ENCODE measurements around the gene DNAH12.
"Not testable (repeated sequence)": the region's sequence is repeated elsewhere in the genome, so short reads cannot be mapped to it uniquely, and the experiment has no call there.

The DNAH12 gene

GRCh38 chr3:57331078-57331610, 213.0 kb downstream of the DNAH12 start:
- H3K4me3 ChIP-seq (ENCODE audit: low read depth, low read length): no peak overlapping the region
- TF ChIP-seq MYC (IDR thresholded peaks at IDR 0.05; ENCODE audit: low read depth, low read length): no peak
- no peak for TF ChIP-seq POLR2A (IDR thresholded peaks at IDR 0.05; ENCODE audit: extremely low read depth, insufficient read length)
- no peak for TF ChIP-seq MAX (IDR thresholded peaks at IDR 0.05; ENCODE audit: low read depth, low read length)
- TF ChIP-seq CTCF (IDR thresholded peaks at IDR 0.05; ENCODE audit: low read depth, low read length): no peak
- DNase-seq (ENCODE audit: low read depth): no peak

GRCh38 chr3:57326498-57326897, 217.6 kb downstream of the DNAH12 start:
- DNase-seq (ENCODE audit: low read depth); H3K4me3 ChIP-seq (ENCODE audit: low read depth, low read length): not testable (repeated sequence)

- no peak overlapping the region for H3K4me3 ChIP-seq (ENCODE audit: low read depth, low read length)
- DNase-seq (ENCODE audit: low read depth): no peak
- TF ChIP-seq POLR2A (IDR thresholded peaks at IDR 0.05; ENCODE audit: extremely low read depth, insufficient read length): no peak
Observed at GRCh38 chr3:57314204-57314603, 229.9 kb downstream of the DNAH12 start.

- DNase-seq (ENCODE audit: low read depth): no peak
- no peak overlapping the region for H3K4me3 ChIP-seq (ENCODE audit: low read depth, low read length)
- TF ChIP-seq POLR2A (IDR thresholded peaks at IDR 0.05; ENCODE audit: extremely low read depth, insufficient read length): no peak
- no peak for TF ChIP-seq MYC (IDR thresholded peaks at IDR 0.05; ENCODE audit: low read depth, low read length)
- no peak for TF ChIP-seq MAX (IDR thresholded peaks at IDR 0.05; ENCODE audit: low read depth, low read length)
- no peak for TF ChIP-seq CTCF (IDR thresholded peaks at IDR 0.05; ENCODE audit: low read depth, low read length)
Observed at GRCh38 chr3:57309769-57310360, 234.3 kb downstream of the DNAH12 start.

GRCh38 chr3:57303520-57303919, 240.6 kb downstream of the DNAH12 start:
- not testable (repeated sequence) for H3K4me3 ChIP-seq (ENCODE audit: low read depth, low read length); DNase-seq (ENCODE audit: low read depth)

- DNase-seq (ENCODE audit: low read depth): no peak
- no peak overlapping the region for H3K4me3 ChIP-seq (ENCODE audit: low read depth, low read length)
- TF ChIP-seq MAX (IDR thresholded peaks at IDR 0.05; ENCODE audit: low read depth, low read length) (no peak), CTCF (IDR thresholded peaks at IDR 0.05; ENCODE audit: low read depth, low read length) (no peak), MYC (IDR thresholded peaks at IDR 0.05; ENCODE audit: low read depth, low read length) (no peak), POLR2A (IDR thresholded peaks at IDR 0.05; ENCODE audit: extremely low read depth, insufficient read length) (no peak)
Observed at GRCh38 chr3:57298041-57298440, 246.1 kb downstream of the DNAH12 start.

GRCh38 chr3:57292897-57293526, 251.1 kb downstream of the DNAH12 start:
- TF ChIP-seq CTCF (IDR thresholded peaks at IDR 0.05; ENCODE audit: low read depth, low read length) (no peak), MAX (IDR thresholded peaks at IDR 0.05; ENCODE audit: low read depth, low read length) (no peak), MYC (IDR thresholded peaks at IDR 0.05; ENCODE audit: low read depth, low read length) (no peak), POLR2A (IDR thresholded peaks at IDR 0.05; ENCODE audit: extremely low read depth, insufficient read length) (no peak)
- no peak for DNase-seq (ENCODE audit: low read depth)
- H3K4me3 ChIP-seq (ENCODE audit: low read depth, low read length): no peak overlapping the region
